Epithelial cell of proximal tubule (primary cell): ENCODE measurements around the gene MRPS25. TPM values are rescaled to one million over a fixed set of nuclear protein-coding genes. Genes with fewer than 3 reads are reported as not detected.
"Not testable (repeated sequence)": the region's sequence is repeated elsewhere in the genome, so short reads cannot be mapped to it uniquely, and the experiment has no call there.

Experiments
- DNase-seq: peaks from one replicate; pipeline ENCODE4 v3.0.0-alpha.2; 2011; ENCODE audit warnings: low read depth
- H3K4me3 ChIP-seq: 2 replicates; pipeline ENCODE4 v1.5.1; 2011; ENCODE audit warnings: low read depth, mild to moderate bottlenecking, low read length
- CTCF ChIP-seq: conservative IDR thresholded peaks from 2 replicates; pipeline ENCODE4 v1.5.1; 2012; ENCODE audit warnings: low read depth, mild to moderate bottlenecking, low read length
- total RNA-seq: library from RNA; depleted of rRNA; stranded (reverse); fragments of >200 nt; gene quantifications from 2 replicates; pipeline ENCODE4 v1.2.3, GENCODE V29; 2015

Gene MRPS25
- total RNA-seq, 1 donor from 2014 or later, result 27.0 TPM

GRCh38 chr3:15014606-15015328, 50.3 kb downstream of the MRPS25 start:
- H3K4me3 ChIP-seq, result no peak overlapping the region
- DNase-seq, result no peak
- no peak for TF ChIP-seq CTCF

- no peak for DNase-seq
- TF ChIP-seq CTCF, result no peak
These were observed 53.9 kb downstream of the MRPS25 start for GRCh38 chr3:15011174-15011573.

GRCh38 chr3:15010664-15011063, 54.5 kb downstream of the MRPS25 start:
- H3K4me3 ChIP-seq, result no peak overlapping the region
- TF ChIP-seq CTCF, result no peak
- no peak for DNase-seq

More at GRCh38 chr3:15011174-15011573, 53.9 kb downstream of the MRPS25 start:
- H3K4me3 ChIP-seq, result no peak overlapping the region

- DNase-seq, result peak; percentile 66
- no peak overlapping the region for H3K4me3 ChIP-seq
- TF ChIP-seq CTCF, result no peak
These were observed 55.9 kb downstream of the MRPS25 start for GRCh38 chr3:15009167-15009566.

- no peak for TF ChIP-seq CTCF
- no peak overlapping the region for H3K4me3 ChIP-seq
- no peak for DNase-seq
These were observed 57.4 kb downstream of the MRPS25 start for GRCh38 chr3:15007681-15008141.

- H3K4me3 ChIP-seq, DNase-seq: not testable (repeated sequence)
These were observed 65.9 kb downstream of the MRPS25 start for GRCh38 chr3:14999182-14999581.

Other genes starting within 250 kb of the MRPS25 start
- gene FGD5, start 246.4 kb downstream of the MRPS25 start, total RNA-seq, result 0.06 TPM in 1 of 2 replicates, not detected in the other
- gene NR2C2, start 117.7 kb downstream of the MRPS25 start, total RNA-seq, result 15.4 and 16.3 TPM in 2 replicates
- 12.7 and 16.0 TPM in 2 replicates for gene RBSN, start 33.8 kb upstream of the MRPS25 start, total RNA-seq
- gene CAPN7, start 140.9 kb upstream of the MRPS25 start, total RNA-seq, result 16.1 and 19.2 TPM in 2 replicates